IPS-20b (cell line): ENCODE data around the gene ETV6.
"Not testable (repeated sequence)": the region's sequence is repeated elsewhere in the genome, so short reads cannot be mapped to it uniquely, and the experiment has no call there.

Experiments used
- H3K27ac ChIP-seq: one replicate; pipeline ENCODE4 v1.5.1; 2013; ENCODE audit warnings: low read length
- H3K27me3 ChIP-seq: 2 replicates; pipeline ENCODE4 v1.6.1; 2013; ENCODE audit warnings: mild to moderate bottlenecking, low read length, inconsistent platforms; ENCODE audit not compliant: insufficient read depth
- H3K36me3 ChIP-seq: 2 replicates; pipeline ENCODE4 v1.6.1; 2013; ENCODE audit warnings: low read depth, mild to moderate bottlenecking, inconsistent platforms, low read length, moderate library complexity; ENCODE audit not compliant: insufficient read depth
- H3K4me1 ChIP-seq: 2 replicates; pipeline ENCODE4 v1.6.1; 2013; ENCODE audit warnings: mild to moderate bottlenecking, control low read depth, inconsistent platforms, low read length, moderate library complexity; ENCODE audit not compliant: insufficient read depth
- H3K4me3 ChIP-seq: 2 replicates; pipeline ENCODE4 v1.5.1; 2013; ENCODE audit warnings: mild to moderate bottlenecking, low read length, inconsistent platforms
- H3K9ac ChIP-seq: 2 replicates; pipeline ENCODE4 v1.6.1; 2013; ENCODE audit warnings: low read depth, mild to moderate bottlenecking, inconsistent platforms, low read length, moderate library complexity
- H3K9me3 ChIP-seq: 2 replicates; pipeline ENCODE4 v1.6.1; 2013; ENCODE audit warnings: mild to moderate bottlenecking, low read depth, low read length, inconsistent platforms; ENCODE audit not compliant: insufficient read depth

Gene ETV6

GRCh38 chr12:11673666-11674461, 24.4 kb downstream of the ETV6 start:
- Histone ChIP-seq H3K27me3 (no peaks in the 10 kb centered on the region), H3K27ac (no peak overlapping the region), H3K4me3 (no peak overlapping the region), H3K36me3 (no peaks in the 10 kb centered on the region), H3K9ac (no peak overlapping the region), H3K9me3 (no peaks in the 10 kb centered on the region), H3K4me1 (peaks cover 13% of the 10 kb centered on the region)

DNA sequence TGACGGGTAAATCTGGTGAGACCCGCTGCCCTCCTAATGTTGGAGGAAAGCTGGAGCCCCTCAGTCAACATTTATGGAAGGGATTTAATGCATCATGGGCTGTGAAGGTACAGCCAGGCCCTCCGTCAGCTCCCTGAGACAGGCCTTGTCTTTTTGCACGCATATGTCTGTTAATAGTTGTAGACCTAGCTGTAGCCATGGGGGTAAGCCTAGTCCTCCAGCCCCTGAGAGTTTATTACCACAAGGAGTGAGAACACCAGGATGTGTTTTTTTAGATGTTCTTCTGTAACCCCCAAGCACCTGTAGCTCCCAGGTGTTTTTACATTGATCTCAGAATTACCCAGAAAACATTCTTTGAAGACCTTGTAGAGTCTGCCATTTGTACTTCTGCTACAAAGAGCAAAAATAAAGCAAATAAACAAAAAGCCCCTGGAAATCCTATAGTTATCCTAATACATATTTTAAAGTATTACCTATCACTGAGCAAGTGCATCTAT, 25.5 kb downstream of the ETV6 start:
- Histone ChIP-seq H3K4me3 (no peak overlapping the region), H3K36me3 (no peaks in the 10 kb centered on the region), H3K4me1 (peaks cover 13% of the 10 kb centered on the region), H3K9ac (no peak overlapping the region), H3K27ac (no peak overlapping the region), H3K27me3 (no peaks in the 10 kb centered on the region), H3K9me3 (no peaks in the 10 kb centered on the region)

- H3K9ac ChIP-seq, result no peak overlapping the region
- peaks cover 13% of the 10 kb centered on the region for H3K4me1 ChIP-seq
- no peaks in the 10 kb centered on the region for H3K36me3 ChIP-seq
- no peak overlapping the region for H3K27ac ChIP-seq
- no peaks in the 10 kb centered on the region for H3K27me3 ChIP-seq
- H3K4me3 ChIP-seq, result no peak overlapping the region
- no peaks in the 10 kb centered on the region for H3K9me3 ChIP-seq
These were observed 26.6 kb downstream of the ETV6 start for GRCh38 chr12:11676052-11676451.

DNA sequence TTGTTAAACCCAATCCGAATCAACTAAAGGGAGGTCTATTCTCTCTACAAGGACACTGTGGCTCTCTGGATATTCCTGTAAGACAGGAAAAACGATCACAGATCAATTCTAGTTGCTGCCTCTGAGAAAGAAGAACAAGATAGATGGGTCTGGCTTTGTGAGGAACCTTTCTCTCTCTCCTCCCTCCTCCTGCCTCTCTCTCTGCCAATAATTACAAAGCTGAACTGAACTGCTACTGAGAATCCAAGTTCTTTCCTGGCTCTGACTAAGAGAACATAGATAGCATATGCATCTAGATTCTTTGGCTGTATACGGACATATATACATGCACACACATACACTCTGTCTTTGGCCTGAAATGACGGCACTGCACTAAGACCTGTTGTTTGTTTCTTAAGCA, 27.6 kb downstream of the ETV6 start:
- peaks cover 13% of the 10 kb centered on the region for H3K4me1 ChIP-seq
- no peaks in the 10 kb centered on the region for H3K27me3 ChIP-seq
- no peak overlapping the region for H3K4me3 ChIP-seq
- H3K9ac ChIP-seq, result no peak overlapping the region
- H3K9me3 ChIP-seq, result no peaks in the 10 kb centered on the region
- no peak overlapping the region for H3K27ac ChIP-seq
- H3K36me3 ChIP-seq, result no peaks in the 10 kb centered on the region

DNA sequence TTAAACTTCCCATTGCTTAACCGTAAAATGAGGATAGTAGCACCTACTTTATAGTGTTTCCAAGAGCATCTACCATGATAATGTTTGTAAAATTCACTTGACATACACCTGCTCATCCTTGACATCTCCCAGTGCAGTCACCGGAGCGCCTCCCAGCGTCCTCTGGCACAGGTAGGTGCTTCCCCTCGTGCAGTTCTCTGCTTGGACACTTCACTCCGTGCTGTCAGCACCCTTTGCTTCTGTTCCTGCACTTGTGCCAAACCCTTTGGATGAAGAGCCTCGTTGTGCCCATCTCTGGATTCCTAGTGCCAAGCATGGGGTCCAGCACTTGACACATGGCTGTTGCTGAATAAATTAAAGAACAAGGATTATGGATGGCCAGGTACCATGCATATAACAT, 28.3 kb downstream of the ETV6 start:
- H3K27ac ChIP-seq, result no peak overlapping the region
- H3K4me1 ChIP-seq, result peaks cover 9% of the 10 kb centered on the region
- H3K4me3 ChIP-seq, result no peak overlapping the region
- H3K27me3 ChIP-seq, result no peaks in the 10 kb centered on the region
- H3K36me3 ChIP-seq, result no peaks in the 10 kb centered on the region
- H3K9me3 ChIP-seq, result no peaks in the 10 kb centered on the region
- H3K9ac ChIP-seq, result no peak overlapping the region

GRCh38 chr12:11678781-11679180, 29.3 kb downstream of the ETV6 start:
- H3K27ac ChIP-seq, result no peak overlapping the region
- H3K9me3 ChIP-seq, result no peaks in the 10 kb centered on the region
- no peak overlapping the region for H3K9ac ChIP-seq
- no peak overlapping the region for H3K4me3 ChIP-seq
- H3K4me1 ChIP-seq, result peaks cover 7% of the 10 kb centered on the region
- no peaks in the 10 kb centered on the region for H3K27me3 ChIP-seq
- H3K36me3 ChIP-seq, result no peaks in the 10 kb centered on the region

DNA sequence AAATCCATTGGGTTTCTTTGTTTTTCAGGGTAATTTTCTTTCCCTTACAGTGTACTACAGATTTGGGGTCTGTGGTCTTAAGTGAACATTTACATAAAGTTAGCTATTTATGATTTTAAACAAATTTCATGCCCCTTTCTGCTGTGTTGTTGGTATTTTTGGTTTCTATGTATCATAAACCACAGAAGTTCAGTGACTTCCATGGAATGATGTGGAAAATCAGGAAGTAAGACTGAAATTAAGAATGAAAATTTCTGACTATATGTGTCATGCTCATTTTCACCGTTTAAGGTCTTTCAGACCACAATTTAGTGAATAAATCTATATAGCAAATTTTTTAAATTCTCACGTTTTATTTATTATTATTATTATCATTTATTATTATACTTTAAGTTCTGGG, 31.7 kb downstream of the ETV6 start:
- Histone ChIP-seq H3K36me3 (no peaks in the 10 kb centered on the region), H3K27me3 (no peaks in the 10 kb centered on the region), H3K27ac (no peak overlapping the region), H3K4me3 (no peak overlapping the region), H3K9me3 (no peaks in the 10 kb centered on the region), H3K9ac (no peak overlapping the region), H3K4me1 (peaks cover 9% of the 10 kb centered on the region; the same call in 1 of the 2 replicates)

DNA sequence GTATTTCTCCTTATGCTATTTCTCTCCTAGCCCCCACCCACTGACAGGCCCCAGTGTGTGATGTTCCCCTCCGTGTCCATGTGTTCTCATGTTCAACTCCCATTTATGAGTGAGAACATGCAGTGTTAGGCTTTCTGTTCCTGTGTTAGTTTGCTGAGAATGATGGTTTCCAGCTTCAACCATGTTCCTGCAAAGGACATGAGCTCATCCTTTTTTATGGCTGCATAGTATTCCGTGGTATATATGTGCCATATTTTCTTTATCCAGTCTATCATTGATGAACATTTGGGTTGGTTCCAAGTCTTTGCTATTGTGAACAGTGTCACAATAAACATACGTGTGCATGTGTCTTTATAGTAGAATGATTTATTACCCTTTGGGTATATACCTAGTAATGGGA, 32.2 kb downstream of the ETV6 start:
- not testable (repeated sequence) for H3K9ac ChIP-seq, H3K27me3 ChIP-seq, H3K27ac ChIP-seq, H3K36me3 ChIP-seq, H3K4me3 ChIP-seq, H3K9me3 ChIP-seq
- peaks cover 10% of the 10 kb centered on the region; the same call in 1 of the 2 replicates for H3K4me1 ChIP-seq

DNA sequence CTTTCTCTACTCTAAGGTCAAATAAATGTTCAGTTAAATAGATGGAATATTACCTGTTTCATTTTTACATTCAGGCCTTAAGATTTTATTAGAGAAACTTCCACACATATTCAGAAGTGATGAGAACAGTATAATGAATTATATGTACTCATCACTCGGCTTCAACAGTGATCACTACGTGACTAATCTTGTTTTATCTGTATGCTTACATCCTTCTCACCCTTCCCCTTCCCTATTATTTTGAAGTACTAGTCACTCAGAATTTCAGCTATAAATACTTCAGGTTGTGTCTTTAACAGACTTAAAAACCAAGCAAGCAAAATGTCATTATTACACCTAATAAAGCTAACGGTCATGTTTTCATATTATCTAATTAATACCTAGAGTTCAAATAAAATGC, 34.9 kb downstream of the ETV6 start:
- Histone ChIP-seq H3K4me1 (peaks cover 10% of the 10 kb centered on the region; the same call in 1 of the 2 replicates), H3K4me3 (no peak overlapping the region), H3K27me3 (no peaks in the 10 kb centered on the region), H3K9ac (no peak overlapping the region), H3K27ac (no peak overlapping the region), H3K36me3 (no peaks in the 10 kb centered on the region), H3K9me3 (no peaks in the 10 kb centered on the region)

GRCh38 chr12:11684811-11685210, 35.3 kb downstream of the ETV6 start:
- H3K9ac ChIP-seq, result no peak overlapping the region
- H3K27ac ChIP-seq, result no peak overlapping the region
- no peaks in the 10 kb centered on the region for H3K27me3 ChIP-seq
- H3K4me3 ChIP-seq, result no peak overlapping the region
- no peaks in the 10 kb centered on the region for H3K36me3 ChIP-seq
- peaks cover 10% of the 10 kb centered on the region; the same call in 1 of the 2 replicates for H3K4me1 ChIP-seq
- H3K9me3 ChIP-seq, result no peaks in the 10 kb centered on the region

DNA sequence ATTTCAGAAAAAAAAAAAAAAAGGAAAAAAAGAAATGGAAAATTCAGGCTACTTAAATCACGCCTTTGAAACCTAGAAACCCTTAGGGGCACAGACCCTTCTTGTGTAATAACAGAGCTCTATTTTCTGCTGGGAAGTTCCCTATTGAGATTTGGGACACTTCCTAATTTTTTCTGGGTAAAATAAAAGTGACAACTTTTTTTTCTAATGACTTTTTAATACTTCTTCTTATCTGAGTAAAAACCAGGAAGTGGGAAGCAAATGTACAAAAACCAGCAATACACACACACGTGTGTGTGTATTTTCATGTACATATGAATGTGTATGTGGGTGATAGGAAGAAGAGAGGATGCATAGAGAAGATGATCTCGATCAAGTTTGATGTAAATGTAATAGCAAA, 35.8 kb downstream of the ETV6 start:
- H3K9me3 ChIP-seq, result no peaks in the 10 kb centered on the region
- H3K9ac ChIP-seq, result no peak overlapping the region
- no peak overlapping the region for H3K27ac ChIP-seq

GRCh38 chr12:11685716-11686115, 36.2 kb downstream of the ETV6 start:
- Histone ChIP-seq H3K4me3 (no peak overlapping the region), H3K27ac (no peak overlapping the region), H3K36me3 (no peaks in the 10 kb centered on the region), H3K27me3 (no peaks in the 10 kb centered on the region), H3K4me1 (peaks cover 10% of the 10 kb centered on the region; the same call in 1 of the 2 replicates), H3K9me3 (no peaks in the 10 kb centered on the region), H3K9ac (no peak overlapping the region)

More for the DNA sequence above, 35.8 kb downstream of the ETV6 start:
- no peaks in the 10 kb centered on the region for H3K36me3 ChIP-seq
- H3K4me1 ChIP-seq, result peaks cover 10% of the 10 kb centered on the region; the same call in 1 of the 2 replicates
- no peaks in the 10 kb centered on the region for H3K27me3 ChIP-seq
- no peak overlapping the region for H3K4me3 ChIP-seq
